Measurements from ENCODE around the gene RPRM.
"Not testable (repeated sequence)": the region's sequence is repeated elsewhere in the genome, so short reads cannot be mapped to it uniquely, and the experiment has no call there.

Gene RPRM

GRCh38 chr2:153476816-153477635 is 1.5 kb downstream of the RPRM start:
- no peaks in the 10 kb centered on the region for H3K9me3 Mint-ChIP-seq
- H3K4me1 Mint-ChIP-seq = peaks cover 11% of the 10 kb centered on the region
- H3K36me3 Mint-ChIP-seq = peaks cover 3% of the 10 kb centered on the region
- CTCF ChIA-PET = no interaction called here
- no peak overlapping the region for H3K4me3 Mint-ChIP-seq
- H3K27ac Mint-ChIP-seq = peak overlapping the region; percentile 42
- DNase-seq = no peak
- H3K27me3 Mint-ChIP-seq = peaks cover 54% of the 10 kb centered on the region

DNA sequence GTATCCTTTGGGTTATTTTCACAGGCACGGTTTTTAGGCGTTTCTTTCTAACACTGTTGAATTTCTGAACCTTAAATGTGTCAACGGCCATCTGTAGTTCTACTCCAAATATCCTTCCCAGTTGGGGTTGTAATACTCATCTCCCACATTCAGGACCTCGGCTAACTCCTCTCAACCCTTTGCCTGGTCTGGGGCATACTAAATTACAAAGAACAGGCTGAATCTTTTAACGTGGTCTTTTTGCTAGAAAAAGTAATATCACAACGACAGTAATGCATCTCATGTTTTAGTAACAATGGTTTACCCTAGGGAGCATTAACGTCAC is 2.1 kb downstream of the RPRM start:
- no peaks in the 10 kb centered on the region for H3K9me3 Mint-ChIP-seq
- CTCF ChIA-PET = no interaction called here
- peaks cover 11% of the 10 kb centered on the region for H3K4me1 Mint-ChIP-seq
- H3K4me3 Mint-ChIP-seq = no peak overlapping the region
- peaks cover 54% of the 10 kb centered on the region for H3K27me3 Mint-ChIP-seq
- peaks cover 3% of the 10 kb centered on the region for H3K36me3 Mint-ChIP-seq
- no peak overlapping the region for H3K27ac Mint-ChIP-seq
- no peak for DNase-seq

DNA sequence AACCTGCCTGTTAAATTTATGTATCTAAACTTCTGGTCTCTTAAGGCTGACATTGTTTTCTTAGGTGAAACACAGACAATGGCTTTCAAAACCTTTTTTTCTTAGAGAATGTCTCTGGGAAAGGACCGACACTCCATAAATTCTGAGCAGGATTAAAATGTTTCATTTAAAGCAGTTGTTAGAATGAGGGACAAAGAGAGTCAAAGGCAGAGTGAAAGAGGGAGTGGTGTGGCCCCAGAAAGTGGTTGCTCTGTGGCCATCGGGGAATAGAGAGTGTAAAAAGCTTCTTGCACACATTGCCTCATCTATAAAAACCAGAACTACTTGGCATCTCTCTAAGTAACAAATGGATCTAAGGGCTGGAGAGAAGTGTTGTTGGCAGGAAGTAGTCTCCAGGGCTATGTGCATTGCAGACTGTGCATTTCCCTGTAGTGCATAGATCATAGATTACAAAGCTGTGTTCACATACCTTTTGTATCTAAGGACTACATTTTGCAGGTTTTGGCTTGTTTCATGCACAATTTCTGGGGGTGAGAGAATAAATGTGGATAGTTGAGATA is 3.6 kb downstream of the RPRM start:
- no peak overlapping the region for H3K27ac Mint-ChIP-seq
- H3K27me3 Mint-ChIP-seq = peaks cover 54% of the 10 kb centered on the region
- no peak overlapping the region for H3K4me3 Mint-ChIP-seq
- no peaks in the 10 kb centered on the region for H3K9me3 Mint-ChIP-seq
- CTCF ChIA-PET = no interaction called here
- DNase-seq = no peak
- peaks cover 11% of the 10 kb centered on the region for H3K4me1 Mint-ChIP-seq
- peaks cover 3% of the 10 kb centered on the region for H3K36me3 Mint-ChIP-seq

- H3K9me3 Mint-ChIP-seq = no peaks in the 10 kb centered on the region
- peaks cover 49% of the 10 kb centered on the region for H3K27me3 Mint-ChIP-seq
- no peak overlapping the region for H3K4me3 Mint-ChIP-seq
Measured at GRCh38 chr2:153474407-153474806, 4.2 kb downstream of the RPRM start.

GRCh38 chr2:153470867-153471266 is 7.7 kb downstream of the RPRM start:
- no peak overlapping the region for H3K4me3 Mint-ChIP-seq
- H3K27ac Mint-ChIP-seq = no peak overlapping the region
- H3K4me1 Mint-ChIP-seq = no peaks in the 10 kb centered on the region
- CTCF ChIA-PET = no interaction called here
- no peak for DNase-seq
- no peaks in the 10 kb centered on the region for H3K9me3 Mint-ChIP-seq
- H3K36me3 Mint-ChIP-seq = no peaks in the 10 kb centered on the region
- peaks cover 14% of the 10 kb centered on the region for H3K27me3 Mint-ChIP-seq

More at GRCh38 chr2:153474407-153474806, 4.2 kb downstream of the RPRM start:
- CTCF ChIA-PET = no interaction called here
- Mint-ChIP-seq H3K27ac (no peak overlapping the region), H3K4me1 (peaks cover 11% of the 10 kb centered on the region), H3K36me3 (peaks cover 3% of the 10 kb centered on the region)
- no peak for DNase-seq

- no peaks in the 10 kb centered on the region for H3K9me3 Mint-ChIP-seq
- H3K27me3 Mint-ChIP-seq = no peaks in the 10 kb centered on the region
- DNase-seq = no peak
- CTCF ChIA-PET = no interaction called here
- H3K4me1 Mint-ChIP-seq = no peaks in the 10 kb centered on the region
- no peak overlapping the region for H3K27ac Mint-ChIP-seq
- H3K4me3 Mint-ChIP-seq = no peak overlapping the region
- no peaks in the 10 kb centered on the region for H3K36me3 Mint-ChIP-seq
Measured at GRCh38 chr2:153464395-153464794, 14.2 kb downstream of the RPRM start.

DNA sequence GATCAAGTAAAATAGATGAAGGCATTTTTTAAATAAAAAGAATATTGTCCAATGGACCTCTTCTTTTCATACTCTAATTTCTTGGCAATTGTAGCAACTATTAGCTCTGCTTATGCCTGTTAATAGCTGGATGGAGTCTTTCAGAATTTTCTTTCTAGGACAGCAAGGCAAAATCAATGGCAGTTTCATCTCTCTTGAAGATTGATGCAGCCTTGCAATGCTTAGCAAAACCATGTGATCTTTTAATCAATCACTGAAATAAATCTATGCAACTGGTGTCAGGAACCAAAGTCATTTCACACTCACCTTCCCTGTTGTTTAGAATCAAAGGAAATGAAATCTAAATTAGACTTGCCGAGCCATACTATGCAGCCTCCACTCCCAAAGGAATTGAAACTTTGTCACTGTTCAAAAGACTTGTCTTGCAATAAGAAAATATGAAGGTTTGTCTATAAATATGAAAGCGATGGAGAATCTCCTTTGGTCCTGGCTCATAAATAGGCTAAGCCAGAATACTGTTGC is 16.2 kb downstream of the RPRM start:
- no peak overlapping the region for H3K4me3 Mint-ChIP-seq
- no peaks in the 10 kb centered on the region for H3K9me3 Mint-ChIP-seq
- no peak overlapping the region for H3K27ac Mint-ChIP-seq
- H3K36me3 Mint-ChIP-seq = no peaks in the 10 kb centered on the region
- CTCF ChIA-PET = no interaction called here
- H3K27me3 Mint-ChIP-seq = no peaks in the 10 kb centered on the region
- no peaks in the 10 kb centered on the region for H3K4me1 Mint-ChIP-seq
- DNase-seq = no peak

GRCh38 chr2:153461453-153461852 is 17.1 kb downstream of the RPRM start:
- Mint-ChIP-seq H3K27me3 (no peaks in the 10 kb centered on the region), H3K36me3 (no peaks in the 10 kb centered on the region), H3K27ac (no peak overlapping the region), H3K9me3 (no peaks in the 10 kb centered on the region), H3K4me3 (no peak overlapping the region), H3K4me1 (no peaks in the 10 kb centered on the region)
- DNase-seq = no peak
- CTCF ChIA-PET = interaction anchor here (0.6 kb wide), 1 partner anchor 266 kb away, joined by 3 read pairs; no protein-coding TSS in a partner anchor

DNA sequence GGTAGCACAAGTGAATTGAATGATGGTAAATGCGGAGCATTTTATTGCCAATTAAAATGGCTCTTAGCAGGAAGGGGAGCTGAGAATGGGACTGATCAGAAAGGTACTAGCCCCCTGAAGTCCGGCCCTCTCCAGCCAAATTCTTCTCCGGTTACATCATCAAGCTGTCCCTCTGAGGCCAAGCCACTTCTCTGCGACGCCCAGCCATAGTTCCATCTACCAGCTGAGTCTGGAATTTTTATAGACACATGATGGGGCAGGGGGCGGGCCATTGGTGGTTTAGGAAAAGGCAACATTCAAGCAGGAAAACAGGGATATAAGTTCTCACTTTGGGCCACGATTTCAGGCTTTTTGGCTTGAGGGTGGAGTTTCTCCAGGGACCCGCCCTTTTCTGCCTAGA is 22.7 kb downstream of the RPRM start:
- H3K4me3 Mint-ChIP-seq = no peak overlapping the region
- CTCF ChIA-PET = no interaction called here
- H3K9me3 Mint-ChIP-seq = no peaks in the 10 kb centered on the region
- no peak overlapping the region for H3K27ac Mint-ChIP-seq
- DNase-seq = no peak
- H3K36me3 Mint-ChIP-seq = no peaks in the 10 kb centered on the region
- no peaks in the 10 kb centered on the region for H3K27me3 Mint-ChIP-seq
- no peaks in the 10 kb centered on the region for H3K4me1 Mint-ChIP-seq

- H3K4me1 Mint-ChIP-seq = no peaks in the 10 kb centered on the region
- H3K9me3 Mint-ChIP-seq = no peaks in the 10 kb centered on the region
- CTCF ChIA-PET = no interaction called here
- no peaks in the 10 kb centered on the region for H3K36me3 Mint-ChIP-seq
- H3K4me3 Mint-ChIP-seq = no peak overlapping the region
- no peak for DNase-seq
- no peaks in the 10 kb centered on the region for H3K27me3 Mint-ChIP-seq
- H3K27ac Mint-ChIP-seq = no peak overlapping the region
Measured at GRCh38 chr2:153455403-153455802, 23.2 kb downstream of the RPRM start.

- Mint-ChIP-seq H3K36me3 (no peaks in the 10 kb centered on the region), H3K4me3 (no peak overlapping the region), H3K27ac (no peak overlapping the region), H3K27me3 (no peaks in the 10 kb centered on the region), H3K9me3 (no peaks in the 10 kb centered on the region), H3K4me1 (no peaks in the 10 kb centered on the region)
- CTCF ChIA-PET = no interaction called here
- no peak for DNase-seq
Measured at GRCh38 chr2:153451611-153452010, 27.0 kb downstream of the RPRM start.

- Mint-ChIP-seq H3K27ac (no peak overlapping the region), H3K4me3 (no peak overlapping the region), H3K27me3 (no peaks in the 10 kb centered on the region), H3K4me1 (no peaks in the 10 kb centered on the region), H3K36me3 (no peaks in the 10 kb centered on the region), H3K9me3 (peaks cover 17% of the 10 kb centered on the region)
- CTCF ChIA-PET = no interaction called here
- DNase-seq = no peak
Measured at GRCh38 chr2:153443106-153443505, 35.5 kb downstream of the RPRM start.

GRCh38 chr2:153442616-153443015 is 35.9 kb downstream of the RPRM start:
- H3K4me3 Mint-ChIP-seq, CTCF ChIA-PET, H3K4me1 Mint-ChIP-seq, H3K27me3 Mint-ChIP-seq, DNase-seq, H3K36me3 Mint-ChIP-seq, H3K27ac Mint-ChIP-seq: not testable (repeated sequence)
- peaks cover 17% of the 10 kb centered on the region for H3K9me3 Mint-ChIP-seq

- H3K4me3 Mint-ChIP-seq, H3K27ac Mint-ChIP-seq, DNase-seq, H3K36me3 Mint-ChIP-seq, CTCF ChIA-PET, H3K27me3 Mint-ChIP-seq, H3K4me1 Mint-ChIP-seq: not testable (repeated sequence)
- H3K9me3 Mint-ChIP-seq = peaks cover 17% of the 10 kb centered on the region
Measured at GRCh38 chr2:153440090-153440489, 38.5 kb downstream of the RPRM start.

DNA sequence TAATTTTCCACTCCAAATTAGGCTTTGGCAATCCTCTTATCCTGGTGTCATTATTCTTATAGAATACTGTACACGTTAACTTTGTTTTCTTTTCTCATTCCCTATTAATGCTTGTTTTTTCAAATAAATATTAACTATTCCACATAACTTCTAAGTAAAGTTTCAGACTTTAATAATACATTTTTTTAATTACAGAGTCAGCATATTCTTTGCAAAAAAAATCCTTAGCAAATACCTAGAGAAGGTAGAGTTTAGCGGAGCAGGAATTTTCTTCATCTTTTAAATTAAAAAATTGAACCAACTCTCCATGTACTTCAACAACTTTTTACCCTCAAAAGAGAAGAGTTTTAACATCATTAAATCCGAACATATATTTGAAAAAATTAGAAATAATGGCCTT is 45.2 kb downstream of the RPRM start:
- H3K9me3 Mint-ChIP-seq = no peaks in the 10 kb centered on the region
- no peak overlapping the region for H3K27ac Mint-ChIP-seq
- no peak overlapping the region for H3K4me3 Mint-ChIP-seq
- DNase-seq = no peak
- H3K27me3 Mint-ChIP-seq = no peaks in the 10 kb centered on the region
- H3K36me3 Mint-ChIP-seq = no peaks in the 10 kb centered on the region
- CTCF ChIA-PET = no interaction called here
- no peaks in the 10 kb centered on the region for H3K4me1 Mint-ChIP-seq
